GM18909 (cell line): ENCODE measurements around the gene OR52L1.

Experiments
- ATAC-seq: cut with Tn5 transposase; IDR thresholded peaks from one replicate; pipeline ENCODE4 v1.9.1; 2021; ENCODE audit warnings: mild to moderate bottlenecking; ENCODE audit not compliant: unreplicated experiment, poor library complexity

Gene OR52L1

DNA sequence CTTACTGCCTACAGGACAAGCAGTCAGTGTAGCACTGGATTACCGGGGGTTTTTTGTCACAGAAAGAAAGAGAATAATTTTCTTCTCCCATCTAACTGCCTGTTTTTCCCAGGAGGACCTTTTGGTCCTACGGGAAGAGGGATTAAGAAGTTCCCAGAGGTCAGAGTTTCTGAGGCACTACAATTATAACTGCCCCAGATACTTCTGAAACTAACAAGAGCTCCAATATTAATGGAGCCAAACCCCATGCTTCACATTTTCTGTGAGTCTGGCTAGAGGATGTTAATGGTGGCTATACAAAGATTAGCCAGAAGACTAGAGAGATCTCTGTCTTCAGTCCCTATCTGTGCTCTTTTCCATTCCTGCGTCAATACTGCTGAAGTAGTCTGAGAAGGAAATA lies 44.8 kb downstream of the OR52L1 start, which contains the start of gene OR56A3:
Gene OR56A3 (plus strand): TSS at position 301 of the 400 bp plus-strand sequence. CDS start 5,096 bp downstream, outside the sequence.
- no peak for ATAC-seq

DNA sequence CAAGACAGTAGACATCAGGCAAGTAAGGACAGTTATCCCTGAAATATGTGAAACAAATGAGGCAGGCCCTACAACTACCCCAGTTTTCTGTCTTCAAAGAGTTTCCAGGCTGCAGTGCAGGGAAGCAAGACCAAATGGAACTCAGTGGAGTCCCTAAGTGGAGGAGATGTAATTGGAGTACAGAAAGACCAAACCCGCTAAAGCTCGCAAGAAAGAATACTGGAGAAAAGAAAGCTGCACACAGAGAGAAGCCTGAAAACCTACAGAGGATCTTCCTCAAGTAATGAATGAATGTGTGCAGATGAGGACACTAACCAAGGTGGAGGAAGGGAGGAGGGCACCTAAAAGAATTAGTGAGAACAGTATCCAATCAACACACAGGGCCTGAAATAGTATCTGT lies 46.0 kb downstream of the OR52L1 start:
- no peak for ATAC-seq

DNA sequence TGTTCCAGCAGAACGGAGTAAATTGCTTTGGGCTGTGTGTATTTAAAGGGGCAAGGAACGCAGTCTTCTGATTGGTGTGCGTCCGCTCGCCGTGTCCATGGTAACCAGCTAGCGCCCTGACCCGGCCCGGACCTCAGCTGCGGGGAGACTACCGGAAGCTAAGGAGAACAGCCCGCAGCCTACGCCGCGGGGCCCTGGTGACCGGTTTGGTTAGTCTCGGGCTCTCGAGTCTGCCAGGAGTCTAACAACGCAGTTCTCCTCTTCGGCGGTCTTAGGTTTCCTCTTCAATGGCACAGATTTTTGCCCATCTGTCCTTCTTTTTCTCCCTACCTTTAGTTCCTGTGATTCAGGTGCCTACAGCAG lies 48.2 kb downstream of the OR52L1 start:
- no peak for ATAC-seq

DNA sequence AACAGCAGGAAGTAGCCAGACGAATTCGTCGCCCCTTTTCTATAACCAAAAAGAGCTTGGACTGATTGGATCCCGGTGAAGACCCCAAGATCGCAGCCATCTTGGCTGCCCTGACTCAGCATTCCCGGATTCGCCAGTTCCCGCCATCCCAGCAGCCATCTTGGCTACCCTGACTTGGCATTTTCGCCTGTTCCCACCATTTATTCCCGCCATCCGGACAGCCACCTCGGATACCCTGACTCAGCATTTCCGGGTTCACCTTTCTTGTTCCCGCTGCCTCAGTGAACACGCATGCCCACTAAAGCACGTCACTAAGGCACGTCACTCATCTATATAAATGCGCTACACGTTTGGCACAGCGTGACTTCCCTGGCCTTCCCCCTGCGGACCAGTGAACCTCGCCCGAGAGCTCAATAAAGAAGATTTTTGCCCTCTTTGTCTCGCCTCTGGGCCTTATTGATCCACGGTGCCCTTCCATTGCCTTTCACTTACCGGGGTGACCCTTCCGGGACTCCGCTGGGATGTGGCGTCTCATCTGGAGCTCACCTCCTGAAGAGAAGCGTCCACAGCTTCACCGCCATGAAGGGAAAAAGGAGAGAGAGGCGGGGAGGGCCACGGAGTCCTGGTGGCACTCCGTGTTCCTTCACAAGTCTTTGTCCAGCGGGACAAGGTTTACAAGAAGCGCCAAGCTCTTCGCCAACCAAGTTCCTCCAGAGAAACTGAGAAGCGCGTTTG lies 48.8 kb downstream of the OR52L1 start:
- no peak for ATAC-seq
